Hepatic stellate cell (primary cell): ENCODE measurements around the gene FSD2.
"Not testable (repeated sequence)": the region's sequence is repeated elsewhere in the genome, so short reads cannot be mapped to it uniquely, and the experiment has no call there.

Experiments used
- DNase-seq: peaks from one replicate; pipeline ENCODE4 v3.0.0; 2011; ENCODE audit warnings: low spot score

FSD2 gene

GRCh38 chr15:82830427-82831173, 24.7 kb upstream of the FSD2 start:
- no peak for DNase-seq

- no peak for DNase-seq
Observed at GRCh38 chr15:82829234-82829633, 23.4 kb upstream of the FSD2 start.

DNA sequence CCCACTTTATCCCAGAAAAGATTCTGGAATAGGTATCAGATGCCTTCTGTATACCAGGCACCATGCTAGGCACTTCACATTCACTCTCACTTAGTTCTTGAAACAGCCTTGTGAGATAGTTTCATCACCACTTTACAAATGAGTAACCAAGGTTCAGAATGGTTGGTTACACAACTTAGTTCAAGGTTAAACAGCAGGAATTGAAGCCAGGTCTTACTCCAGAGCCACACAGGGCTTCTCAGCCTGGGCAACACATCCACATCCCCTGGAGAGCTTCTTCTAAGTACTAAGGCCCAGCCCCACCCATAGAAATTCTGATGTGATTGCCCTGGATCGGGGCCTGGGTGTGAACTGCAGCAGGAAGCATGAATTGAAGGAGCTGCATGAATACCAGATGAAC, 22.2 kb upstream of the FSD2 start:
- DNase-seq: no peak

- DNase-seq: no peak
Observed at GRCh38 chr15:82823049-82823448, 17.2 kb upstream of the FSD2 start.

DNA sequence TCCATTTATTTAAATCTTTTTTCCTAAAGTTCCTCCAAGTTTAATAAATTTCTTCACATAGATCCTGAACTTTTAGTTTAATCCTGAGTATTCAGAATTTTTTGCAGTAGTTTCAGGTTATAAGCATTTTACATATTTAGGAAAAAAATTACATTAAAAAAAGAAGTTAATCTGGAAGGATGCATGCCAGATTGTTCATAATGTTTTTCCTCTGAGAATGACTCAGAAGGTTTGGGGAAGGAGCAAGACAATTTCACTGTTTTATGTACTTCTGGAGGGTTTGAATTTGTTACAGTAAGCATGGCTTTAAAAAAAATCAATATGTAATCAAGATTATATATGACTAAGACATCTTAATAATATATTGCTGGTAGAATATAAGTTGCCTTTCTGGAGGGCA, 16.0 kb upstream of the FSD2 start:
- DNase-seq: not testable (repeated sequence)

- DNase-seq: not testable (repeated sequence)
Observed at GRCh38 chr15:82821396-82821795, 15.5 kb upstream of the FSD2 start.

- DNase-seq: no peak
Observed at GRCh38 chr15:82820128-82820527, 14.3 kb upstream of the FSD2 start.

DNA sequence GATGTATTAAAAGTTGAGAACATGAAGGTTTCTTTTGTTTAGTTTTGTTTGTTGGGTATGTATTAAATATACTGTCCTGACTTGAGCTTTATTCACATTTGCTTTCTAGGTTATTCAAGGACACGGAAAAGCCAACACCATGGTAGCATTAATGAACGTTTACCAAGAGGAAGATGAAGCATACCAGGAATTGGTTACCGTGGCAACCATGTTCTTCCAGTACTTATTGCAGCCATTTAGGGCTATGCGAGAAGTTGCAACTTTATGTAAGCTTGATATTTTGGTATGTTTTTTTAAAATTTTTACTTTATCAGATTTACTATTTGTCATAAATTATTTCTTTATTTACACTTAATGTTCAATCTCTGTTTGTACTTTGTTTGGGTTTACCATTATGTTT, 7.1 kb upstream of the FSD2 start:
- no peak for DNase-seq

DNA sequence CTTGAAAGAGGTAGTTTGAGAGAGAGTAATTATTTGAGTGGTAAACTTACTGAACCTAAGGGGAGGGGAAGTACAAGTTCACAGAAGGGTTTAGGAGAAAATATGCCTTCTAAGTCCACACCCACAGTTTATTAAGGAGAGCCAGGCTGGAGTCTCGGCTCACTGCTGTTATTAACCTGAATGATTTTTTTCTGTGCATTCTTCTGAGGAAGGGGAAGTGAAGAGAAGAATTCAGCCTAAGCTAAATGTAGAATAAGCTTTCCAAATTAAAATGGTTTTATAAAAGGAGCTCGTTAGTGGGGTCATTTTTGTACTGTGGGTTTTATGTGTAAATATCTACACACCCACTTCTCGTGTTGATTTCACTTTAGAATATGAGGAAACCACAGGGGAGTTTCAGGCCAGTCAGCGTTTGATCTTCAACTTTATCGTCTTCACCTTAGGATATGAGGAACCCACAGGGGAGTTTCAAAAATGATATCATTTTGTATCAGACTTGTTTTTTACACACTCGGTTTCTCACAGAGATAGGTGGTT, 5.1 kb upstream of the FSD2 start:
- no peak for DNase-seq

- no peak for DNase-seq
Observed at GRCh38 chr15:82810061-82810889, 4.4 kb upstream of the FSD2 start.

DNA sequence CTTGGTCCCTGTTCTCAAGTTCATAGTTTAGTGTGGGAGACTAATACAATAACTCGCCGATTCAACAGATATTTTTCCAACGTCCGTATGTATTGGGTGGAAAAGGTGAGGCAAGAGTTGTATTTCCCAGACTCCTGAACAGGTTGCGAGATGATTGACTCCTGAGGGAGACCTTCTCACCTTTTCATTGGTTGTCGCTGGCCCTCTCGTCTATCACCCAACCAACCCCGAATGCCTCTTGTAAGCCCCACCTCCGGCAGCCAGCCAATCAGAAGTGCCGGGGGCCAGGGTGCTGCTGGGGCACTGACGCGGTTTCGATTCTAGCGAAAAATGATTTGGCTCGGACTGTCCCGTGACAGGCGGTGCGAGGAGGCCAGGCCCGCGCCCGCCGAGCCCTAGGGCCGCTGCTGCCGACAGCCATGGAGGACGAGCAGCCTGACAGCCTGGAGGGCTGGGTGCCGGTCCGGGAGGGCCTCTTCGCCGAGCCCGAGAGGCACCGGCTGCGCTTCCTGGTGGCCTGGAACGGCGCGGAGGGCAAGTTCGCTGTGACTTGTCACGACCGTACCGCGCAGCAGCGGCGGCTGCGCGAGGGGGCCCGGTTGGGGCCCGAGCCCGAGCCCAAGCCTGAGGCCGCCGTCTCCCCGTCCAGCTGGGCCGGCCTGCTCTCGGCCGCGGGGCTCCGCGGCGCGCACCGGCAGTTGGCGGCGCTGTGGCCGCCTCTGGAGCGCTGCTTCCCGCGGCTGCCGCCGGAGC, 3.6 kb upstream of the FSD2 start, which contains the start of gene WHAMM:
WHAMM (plus strand) TSS at position 321 of the 753 bp plus-strand sequence; CDS start at position 420, 99 bp downstream.
- peak; percentile 98 for DNase-seq

DNA sequence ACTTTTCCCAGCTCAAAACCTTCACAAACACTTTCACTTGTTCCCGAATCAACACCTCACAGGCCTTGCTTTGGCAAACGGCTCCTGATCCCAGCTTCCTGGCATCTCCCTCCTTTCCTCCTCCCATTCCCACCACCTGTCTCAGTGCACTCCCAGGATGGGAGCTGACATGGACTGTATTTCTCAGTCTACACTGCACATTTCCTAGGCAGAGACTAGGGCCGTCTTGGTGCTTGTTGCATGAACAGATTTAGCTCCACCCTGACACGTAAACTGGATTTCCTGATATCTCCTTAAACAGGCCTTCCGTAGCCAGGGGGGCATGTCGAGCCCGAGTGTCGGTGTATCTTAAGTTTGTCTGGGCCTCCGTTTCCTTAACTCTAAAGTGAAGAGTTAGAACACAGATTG, 2.8 kb upstream of the FSD2 start:
- no peak for DNase-seq

GRCh38 chr15:82807920-82808633, 2.2 kb upstream of the FSD2 start:
- DNase-seq: no peak

DNA sequence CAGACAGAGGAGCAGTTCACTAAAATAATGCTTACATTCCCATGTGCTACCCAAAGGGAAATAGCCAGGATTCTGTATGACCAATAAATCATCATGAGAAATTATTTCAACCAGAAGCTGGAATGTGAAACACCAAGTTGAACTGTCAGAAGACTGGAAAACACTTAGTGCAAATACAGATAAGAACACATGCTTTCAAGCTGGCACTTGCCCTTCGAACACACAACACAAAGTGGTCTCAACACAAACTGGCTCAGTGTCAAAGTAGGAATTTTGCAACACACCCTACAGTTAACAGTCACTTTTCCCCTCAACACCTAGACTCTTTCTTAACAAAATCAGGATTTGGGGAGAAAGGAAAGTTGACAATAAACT, 1.3 kb downstream of the FSD2 start:
- no peak for DNase-seq

DNA sequence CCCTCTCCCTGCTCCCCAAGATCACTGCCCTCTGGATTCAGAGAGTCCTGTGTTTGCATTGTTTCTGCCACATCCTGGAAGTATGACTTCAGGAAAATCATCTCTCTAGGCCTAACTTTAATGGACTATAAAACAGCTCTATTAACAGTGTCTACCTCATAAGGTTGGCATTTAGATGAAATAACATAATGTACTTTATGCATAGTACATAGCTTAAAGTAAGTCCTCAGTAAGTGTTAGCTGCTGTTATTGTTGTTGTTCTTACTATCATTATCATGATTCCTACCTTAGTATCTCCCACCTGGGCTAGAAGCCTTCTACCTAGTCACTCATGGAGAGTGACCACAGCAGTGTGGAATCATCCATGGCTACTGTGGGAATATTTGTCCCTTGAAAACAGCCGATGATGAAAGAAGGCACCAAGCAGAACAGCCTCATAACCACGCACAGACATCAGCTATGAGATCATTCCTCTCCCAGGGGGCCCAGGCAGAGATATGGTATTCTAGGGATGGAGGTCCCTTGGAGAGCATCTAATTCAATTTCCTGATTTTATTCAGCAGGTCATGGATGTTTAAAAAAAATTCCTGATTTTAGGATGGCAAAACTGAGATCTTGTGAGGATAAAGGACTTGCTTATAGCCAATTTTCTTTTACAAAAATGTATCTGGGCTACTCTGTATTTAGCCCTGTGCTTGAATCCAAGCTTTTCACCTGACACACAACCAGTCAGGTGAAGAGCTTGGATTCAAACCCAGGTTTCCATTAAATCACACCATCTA, 1.9 kb downstream of the FSD2 start:
- no peak for DNase-seq

- DNase-seq: no peak
Observed at GRCh38 chr15:82802497-82802896, 3.4 kb downstream of the FSD2 start.

DNA sequence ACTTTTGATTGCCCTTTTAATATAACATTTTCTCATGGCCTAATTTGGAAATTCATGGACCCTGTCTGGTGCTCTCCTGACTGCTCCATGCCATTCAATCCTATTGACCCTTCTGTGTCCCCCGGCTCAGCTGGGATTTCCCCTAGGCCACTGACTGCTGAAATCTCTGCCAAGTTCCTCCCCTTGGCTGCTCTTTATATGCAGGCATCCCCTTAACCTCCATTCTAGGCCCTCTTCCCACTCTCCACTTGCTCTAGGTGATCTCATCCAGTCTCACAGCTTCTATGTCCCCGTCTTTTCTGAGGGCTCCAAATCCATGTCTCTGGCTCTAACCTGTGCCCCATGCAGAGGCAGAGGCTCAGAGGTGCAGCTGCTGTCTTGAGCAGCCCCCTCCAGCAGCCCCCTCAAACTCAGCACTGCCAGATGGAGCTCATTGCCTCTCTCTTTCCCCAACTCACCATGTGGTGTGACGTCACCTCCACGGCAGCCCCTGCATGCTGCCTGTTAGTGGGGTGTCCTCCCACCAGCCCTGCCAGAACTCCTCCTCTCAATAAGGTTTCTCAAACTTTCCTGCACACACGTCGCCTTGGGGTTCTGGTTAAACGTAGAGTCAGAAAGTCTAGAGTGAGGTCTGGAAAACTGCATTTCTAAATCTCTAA, 6.6 kb downstream of the FSD2 start:
- DNase-seq: no peak

DNA sequence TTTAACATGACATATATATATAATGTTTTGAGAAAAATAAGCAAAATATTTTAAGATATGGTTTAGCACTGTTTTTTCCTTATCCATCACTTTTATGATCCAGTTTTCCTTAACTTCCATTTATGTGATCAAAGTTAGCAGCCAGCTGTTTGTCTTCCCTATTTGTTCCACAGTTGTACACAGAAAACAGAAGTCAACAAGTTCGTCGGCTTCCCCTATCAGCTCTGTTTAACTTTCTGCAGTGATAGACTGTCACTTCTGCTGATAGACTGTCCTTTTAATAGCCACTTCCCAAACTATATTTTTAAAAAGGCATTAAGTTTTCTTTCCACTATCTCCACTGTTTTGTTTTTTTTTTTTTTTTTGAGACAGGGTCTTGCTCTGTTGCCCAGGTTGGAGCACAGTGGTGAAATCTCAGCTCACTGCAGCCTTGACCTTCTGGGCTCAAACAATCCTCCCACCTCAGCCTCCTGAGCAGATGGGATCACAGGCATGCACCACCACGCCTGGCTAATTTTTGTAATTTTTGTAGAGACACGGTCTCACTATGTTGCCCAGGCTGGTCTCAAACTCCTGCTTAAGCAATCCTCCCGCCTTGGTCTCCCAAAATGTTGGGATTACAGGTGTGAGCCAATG, 7.2 kb downstream of the FSD2 start:
- no peak for DNase-seq

- no peak for DNase-seq
Observed at GRCh38 chr15:82798104-82798503, 7.8 kb downstream of the FSD2 start.

DNA sequence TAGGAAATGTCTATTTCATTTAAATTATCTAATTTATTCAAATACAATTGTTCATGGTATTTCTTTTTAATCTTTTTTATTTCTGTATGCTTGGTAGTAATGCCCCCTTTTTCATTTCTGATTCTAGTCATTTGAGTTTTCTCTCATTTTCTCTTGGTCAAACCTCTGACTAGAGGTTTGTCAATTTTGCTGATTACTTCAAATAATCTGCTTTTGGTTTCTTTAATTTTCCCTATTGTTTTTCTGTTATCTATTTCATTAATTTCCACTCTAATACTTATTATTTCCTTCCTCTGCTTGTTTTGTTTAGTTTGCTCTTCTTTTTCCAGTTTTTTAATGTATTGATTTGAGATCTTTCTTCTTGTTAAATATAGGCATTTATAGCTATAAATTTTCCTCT, 12.1 kb downstream of the FSD2 start:
- DNase-seq: no peak
